A549 treated with AZD2906 at 1 μM for 4 hours (cell line): ENCODE data around the gene PARP12. TPM values are rescaled to one million over a fixed set of nuclear protein-coding genes. Genes with fewer than 3 reads are reported as not detected.

ENCODE experiments used
- total RNA-seq: library from RNA; stranded (reverse); fragments of 200-300 nt; extraction: Qiagen RNA extraction; gene quantifications from 5 replicates; pipeline ENCODE4 v1.2.3, GENCODE V29; 2022

PARP12 gene, protein sequence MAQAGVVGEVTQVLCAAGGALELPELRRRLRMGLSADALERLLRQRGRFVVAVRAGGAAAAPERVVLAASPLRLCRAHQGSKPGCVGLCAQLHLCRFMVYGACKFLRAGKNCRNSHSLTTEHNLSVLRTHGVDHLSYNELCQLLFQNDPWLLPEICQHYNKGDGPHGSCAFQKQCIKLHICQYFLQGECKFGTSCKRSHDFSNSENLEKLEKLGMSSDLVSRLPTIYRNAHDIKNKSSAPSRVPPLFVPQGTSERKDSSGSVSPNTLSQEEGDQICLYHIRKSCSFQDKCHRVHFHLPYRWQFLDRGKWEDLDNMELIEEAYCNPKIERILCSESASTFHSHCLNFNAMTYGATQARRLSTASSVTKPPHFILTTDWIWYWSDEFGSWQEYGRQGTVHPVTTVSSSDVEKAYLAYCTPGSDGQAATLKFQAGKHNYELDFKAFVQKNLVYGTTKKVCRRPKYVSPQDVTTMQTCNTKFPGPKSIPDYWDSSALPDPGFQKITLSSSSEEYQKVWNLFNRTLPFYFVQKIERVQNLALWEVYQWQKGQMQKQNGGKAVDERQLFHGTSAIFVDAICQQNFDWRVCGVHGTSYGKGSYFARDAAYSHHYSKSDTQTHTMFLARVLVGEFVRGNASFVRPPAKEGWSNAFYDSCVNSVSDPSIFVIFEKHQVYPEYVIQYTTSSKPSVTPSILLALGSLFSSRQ
- total RNA-seq: 18.0 to 21.5 TPM (median 19.7 TPM) in 5 replicates

DNA sequence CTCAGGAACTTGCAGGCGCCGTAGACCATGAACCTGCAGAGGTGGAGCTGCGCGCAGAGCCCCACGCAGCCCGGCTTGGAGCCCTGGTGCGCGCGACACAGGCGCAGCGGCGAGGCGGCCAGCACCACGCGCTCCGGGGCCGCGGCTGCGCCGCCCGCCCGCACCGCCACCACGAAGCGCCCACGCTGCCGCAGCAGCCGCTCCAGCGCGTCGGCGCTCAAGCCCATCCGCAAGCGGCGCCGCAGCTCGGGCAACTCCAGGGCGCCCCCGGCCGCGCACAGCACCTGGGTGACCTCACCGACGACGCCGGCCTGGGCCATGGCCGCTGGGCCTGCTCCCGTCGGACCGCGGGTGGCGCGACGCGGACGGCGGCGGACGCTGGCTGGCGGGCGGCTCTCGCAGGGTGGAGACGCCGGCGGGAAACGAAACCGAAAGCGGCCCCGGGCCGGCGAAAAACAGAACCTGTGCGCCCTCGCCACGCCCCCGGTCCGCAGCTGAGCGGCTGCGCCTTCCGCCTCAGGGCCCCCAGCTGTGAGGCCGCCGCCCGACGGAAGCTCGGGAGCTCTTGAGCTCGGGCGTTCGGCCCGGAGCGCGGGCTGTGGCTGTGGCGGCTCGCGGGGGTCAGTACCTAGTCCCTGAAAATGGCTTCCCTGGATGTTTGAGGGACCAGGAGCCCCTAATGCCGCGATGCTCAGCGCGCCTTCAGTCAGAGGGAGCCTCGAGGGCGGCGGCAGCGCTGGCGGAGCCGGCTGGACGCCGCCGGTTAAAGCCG, at the start of gene PARP12:
Gene PARP12, minus strand, starts transcription at position 424 of the 772 bp plus-strand sequence. Its CDS starts 104 bp downstream, at position 320.

Other genes starting within 250 kb of the PARP12 start
- 13.9 to 16.9 TPM (median 15.9 TPM) in 5 replicates for gene TBXAS1, start 233.7 kb downstream of the PARP12 start, total RNA-seq
- gene KDM7A, start 114.0 kb upstream of the PARP12 start, total RNA-seq: 1.3 to 2.9 TPM (median 2.2 TPM) in 5 replicates